Esophagus squamous epithelium (tissue), 4 donors: ENCODE data around the gene TNRC6A.

Source experiments
- POLR2A ChIP-seq, 4 donors: fragments of 450-650 bp; IDR thresholded peaks; one replicate each; pipeline ENCODE4 v1.6.1; 2017; ENCODE audit warnings: antibody characterized with exemption in 4 of 4, mild to moderate bottlenecking in 4 of 4, moderate library complexity in 3 of 4
- TF ChIP-seq, protein P1 (sequence below), 6 experiments: fragments of 450-650 bp in 4 of 6; fragments of 200-600 bp in 2 of 6; sonication (generic) in 2 of 6; IDR thresholded peaks; one replicate each; pipeline ENCODE4 v1.5.1; 2016 to 2019; ENCODE audit warnings: antibody characterized with exemption in 6 of 6, mild to moderate bottlenecking in 4 of 6, moderate library complexity in 4 of 6

DNA sequence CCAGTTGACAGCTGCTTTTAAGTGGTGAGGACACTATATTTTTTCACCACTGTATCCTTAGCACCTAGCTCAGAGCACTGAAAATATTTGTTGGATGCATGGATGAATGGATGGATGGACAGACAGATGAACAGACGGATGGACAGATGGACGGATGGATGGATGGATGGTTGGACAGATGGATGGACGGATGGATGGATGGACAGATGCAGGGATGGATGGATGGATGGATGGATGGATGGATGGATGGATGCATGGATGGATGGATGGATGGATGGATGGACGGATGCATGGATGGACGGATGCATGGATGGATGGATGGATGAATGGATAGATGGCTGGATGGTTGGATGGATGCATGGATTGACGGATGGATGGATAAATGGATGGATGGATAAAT, 103.9 kb downstream of the TNRC6A start:
- TF ChIP-seq, protein P1, sequence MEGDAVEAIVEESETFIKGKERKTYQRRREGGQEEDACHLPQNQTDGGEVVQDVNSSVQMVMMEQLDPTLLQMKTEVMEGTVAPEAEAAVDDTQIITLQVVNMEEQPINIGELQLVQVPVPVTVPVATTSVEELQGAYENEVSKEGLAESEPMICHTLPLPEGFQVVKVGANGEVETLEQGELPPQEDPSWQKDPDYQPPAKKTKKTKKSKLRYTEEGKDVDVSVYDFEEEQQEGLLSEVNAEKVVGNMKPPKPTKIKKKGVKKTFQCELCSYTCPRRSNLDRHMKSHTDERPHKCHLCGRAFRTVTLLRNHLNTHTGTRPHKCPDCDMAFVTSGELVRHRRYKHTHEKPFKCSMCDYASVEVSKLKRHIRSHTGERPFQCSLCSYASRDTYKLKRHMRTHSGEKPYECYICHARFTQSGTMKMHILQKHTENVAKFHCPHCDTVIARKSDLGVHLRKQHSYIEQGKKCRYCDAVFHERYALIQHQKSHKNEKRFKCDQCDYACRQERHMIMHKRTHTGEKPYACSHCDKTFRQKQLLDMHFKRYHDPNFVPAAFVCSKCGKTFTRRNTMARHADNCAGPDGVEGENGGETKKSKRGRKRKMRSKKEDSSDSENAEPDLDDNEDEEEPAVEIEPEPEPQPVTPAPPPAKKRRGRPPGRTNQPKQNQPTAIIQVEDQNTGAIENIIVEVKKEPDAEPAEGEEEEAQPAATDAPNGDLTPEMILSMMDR (IDR thresholded peaks at IDR 0.05): no peak
- no peak for TF ChIP-seq POLR2A (IDR thresholded peaks at IDR 0.05)
